ENCODE data around the gene ZIC5.

DNA sequence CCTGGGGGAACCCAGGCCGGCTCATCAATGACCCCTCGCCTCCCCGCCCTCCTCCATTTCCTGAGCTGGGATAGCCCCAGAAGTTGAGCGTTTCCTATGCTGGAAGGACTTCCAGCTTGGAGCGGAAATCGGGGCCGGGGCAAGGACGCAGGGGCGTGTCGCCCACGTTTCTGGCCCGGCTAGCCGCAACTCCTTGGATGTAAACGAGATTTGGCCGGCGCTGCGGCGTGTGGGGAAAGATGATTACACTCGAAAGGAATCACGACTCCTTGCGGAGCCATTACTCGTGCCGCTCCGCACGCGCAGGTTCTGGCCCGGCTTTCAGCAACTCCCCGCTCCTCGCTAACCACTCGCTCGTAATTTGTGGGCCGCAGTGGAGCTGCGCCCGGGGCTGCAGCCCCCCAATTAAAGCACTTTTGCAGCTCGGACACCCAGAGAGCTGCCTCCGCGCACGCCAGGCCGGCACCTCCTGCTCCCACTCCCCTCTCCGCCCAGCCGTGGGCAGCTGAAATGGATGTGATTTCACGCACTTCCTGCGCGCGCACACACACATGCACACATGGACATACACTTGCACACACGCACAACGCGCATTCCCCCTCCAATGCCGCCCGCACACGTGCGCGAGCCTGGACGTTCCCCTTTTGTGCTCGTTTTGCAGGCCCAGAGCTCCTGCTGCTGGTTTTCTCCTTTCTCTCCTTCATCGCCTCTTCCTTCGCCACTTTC, 15.7 kb downstream of the ZIC5 start:
- TF ChIP-seq, protein P1, sequence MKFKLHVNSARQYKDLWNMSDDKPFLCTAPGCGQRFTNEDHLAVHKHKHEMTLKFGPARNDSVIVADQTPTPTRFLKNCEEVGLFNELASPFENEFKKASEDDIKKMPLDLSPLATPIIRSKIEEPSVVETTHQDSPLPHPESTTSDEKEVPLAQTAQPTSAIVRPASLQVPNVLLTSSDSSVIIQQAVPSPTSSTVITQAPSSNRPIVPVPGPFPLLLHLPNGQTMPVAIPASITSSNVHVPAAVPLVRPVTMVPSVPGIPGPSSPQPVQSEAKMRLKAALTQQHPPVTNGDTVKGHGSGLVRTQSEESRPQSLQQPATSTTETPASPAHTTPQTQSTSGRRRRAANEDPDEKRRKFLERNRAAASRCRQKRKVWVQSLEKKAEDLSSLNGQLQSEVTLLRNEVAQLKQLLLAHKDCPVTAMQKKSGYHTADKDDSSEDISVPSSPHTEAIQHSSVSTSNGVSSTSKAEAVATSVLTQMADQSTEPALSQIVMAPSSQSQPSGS (CRISPR knock-in tag; IDR thresholded peaks at IDR 0.05) = no peak
- TF ChIP-seq, protein P2, sequence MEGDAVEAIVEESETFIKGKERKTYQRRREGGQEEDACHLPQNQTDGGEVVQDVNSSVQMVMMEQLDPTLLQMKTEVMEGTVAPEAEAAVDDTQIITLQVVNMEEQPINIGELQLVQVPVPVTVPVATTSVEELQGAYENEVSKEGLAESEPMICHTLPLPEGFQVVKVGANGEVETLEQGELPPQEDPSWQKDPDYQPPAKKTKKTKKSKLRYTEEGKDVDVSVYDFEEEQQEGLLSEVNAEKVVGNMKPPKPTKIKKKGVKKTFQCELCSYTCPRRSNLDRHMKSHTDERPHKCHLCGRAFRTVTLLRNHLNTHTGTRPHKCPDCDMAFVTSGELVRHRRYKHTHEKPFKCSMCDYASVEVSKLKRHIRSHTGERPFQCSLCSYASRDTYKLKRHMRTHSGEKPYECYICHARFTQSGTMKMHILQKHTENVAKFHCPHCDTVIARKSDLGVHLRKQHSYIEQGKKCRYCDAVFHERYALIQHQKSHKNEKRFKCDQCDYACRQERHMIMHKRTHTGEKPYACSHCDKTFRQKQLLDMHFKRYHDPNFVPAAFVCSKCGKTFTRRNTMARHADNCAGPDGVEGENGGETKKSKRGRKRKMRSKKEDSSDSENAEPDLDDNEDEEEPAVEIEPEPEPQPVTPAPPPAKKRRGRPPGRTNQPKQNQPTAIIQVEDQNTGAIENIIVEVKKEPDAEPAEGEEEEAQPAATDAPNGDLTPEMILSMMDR (CRISPR knock-in tag; IDR thresholded peaks at IDR 0.05) = no peak
- TF ChIP-seq, protein P3, sequence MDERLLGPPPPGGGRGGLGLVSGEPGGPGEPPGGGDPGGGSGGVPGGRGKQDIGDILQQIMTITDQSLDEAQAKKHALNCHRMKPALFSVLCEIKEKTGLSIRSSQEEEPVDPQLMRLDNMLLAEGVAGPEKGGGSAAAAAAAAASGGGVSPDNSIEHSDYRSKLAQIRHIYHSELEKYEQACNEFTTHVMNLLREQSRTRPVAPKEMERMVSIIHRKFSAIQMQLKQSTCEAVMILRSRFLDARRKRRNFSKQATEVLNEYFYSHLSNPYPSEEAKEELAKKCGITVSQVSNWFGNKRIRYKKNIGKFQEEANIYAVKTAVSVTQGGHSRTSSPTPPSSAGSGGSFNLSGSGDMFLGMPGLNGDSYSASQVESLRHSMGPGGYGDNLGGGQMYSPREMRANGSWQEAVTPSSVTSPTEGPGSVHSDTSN (CRISPR knock-in tag; IDR thresholded peaks at IDR 0.05) = no peak
- TF ChIP-seq MEIS2 (CRISPR knock-in tag; IDR thresholded peaks at IDR 0.05) (no peak), ETV6 (CRISPR knock-in tag; conservative IDR thresholded peaks at IDR 0.05) (no peak)
